B cell (primary cell): ENCODE data around the gene BRME1. TPM values are rescaled to one million over a fixed set of nuclear protein-coding genes. Genes with fewer than 3 reads are reported as not detected.

Experiments
- ATAC-seq: fragments of 200-7000 bp; cut with Tn5 transposase; one replicate; pipeline ENCODE4 v1.10.0; 2021; ENCODE audit warnings: low read depth, mild to moderate bottlenecking, moderate number of reproducible peaks, moderate library complexity
- CTCF ChIA-PET: fragments of 350-600 bp; sonication (Branson Sonifier 250); formaldehyde crosslinking; loops from one replicate; lab custom pipeline; 2021; ENCODE audit warnings: antibody characterized with exemption, inconsistent platforms; lab: Charles Lee
- POLR2A ChIA-PET: fragments of 350-600 bp; sonication (Branson Sonifier 250); formaldehyde crosslinking; loops from one replicate; lab custom pipeline; 2021; ENCODE audit warnings: antibody characterized with exemption; lab: Charles Lee
- DNase-seq: peaks from one replicate; pipeline ENCODE4 v3.0.0; 2013
- H2AFZ ChIP-seq: 2 replicates; pipeline ENCODE4 v1.6.1; 2012; ENCODE audit warnings: mild to moderate bottlenecking, low read depth, low read length; ENCODE audit not compliant: insufficient read depth, poor library complexity, severe bottlenecking
- H3K27ac ChIP-seq, 2 donors: 1 replicate in 1 of 2; 2 replicates in 1 of 2; pipeline ENCODE4 v1.5.1; 2012 to 2013; ENCODE audit warnings: low read length in 2 of 2, mild to moderate bottlenecking in 2 of 2, moderate library complexity in 1 of 2
- H3K27me3 ChIP-seq, 4 experiments: fragments of 200-600 bp in 1 of 4; sonication (generic) in 1 of 4; replicated peaks in 1 of 4; 1 replicate in 2 of 4; 2 replicates in 2 of 4; pipeline versions ENCODE4 v1.6.1 to v1.7.0; 2013 to 2016; ENCODE audit warnings: low read length in 3 of 4, mild to moderate bottlenecking in 2 of 4, mixed read lengths in 1 of 4, moderate library complexity in 1 of 4; ENCODE audit not compliant: insufficient read depth in 4 of 4, control insufficient read depth in 3 of 4; ENCODE audit errors: control extremely low read depth in 1 of 4
- H3K36me3 ChIP-seq, 2 experiments: replicated peaks in 1 of 2; 1 replicate in 1 of 2; 2 replicates in 1 of 2; pipeline versions ENCODE4 v1.6.1 to v1.7.1; 2013; ENCODE audit warnings: low read length in 1 of 2; ENCODE audit not compliant: insufficient read depth in 2 of 2, control insufficient read depth in 1 of 2; ENCODE audit errors: control extremely low read depth in 1 of 2, extremely low read depth in 1 of 2
- H3K4me1 ChIP-seq, 2 donors: fragments of 200-600 bp in 1 of 2; sonication (generic) in 1 of 2; 1 replicate in 1 of 2; 2 replicates in 1 of 2; pipeline versions ENCODE4 v1.5.1 to v1.6.1; 2013 to 2017; ENCODE audit warnings: low read length in 2 of 2; ENCODE audit not compliant: control insufficient read depth in 2 of 2, insufficient read depth in 2 of 2
- H3K4me2 ChIP-seq: replicated peaks from 2 replicates; pipeline ENCODE3; 2012; ENCODE audit warnings: mild to moderate bottlenecking, low read depth, low read length; ENCODE audit not compliant: poor library complexity, severe bottlenecking
- H3K4me3 ChIP-seq, 5 experiments: fragments of 200-600 bp in 1 of 5; sonication (generic) in 1 of 5; 1 replicate in 3 of 5; 2 replicates in 2 of 5; pipeline versions ENCODE4 v1.5.1 to v1.7.0; 2011 to 2016; ENCODE audit warnings: low read length in 4 of 5, mild to moderate bottlenecking in 4 of 5, low read depth in 2 of 5, control low read depth in 1 of 5, moderate library complexity in 1 of 5; ENCODE audit not compliant: insufficient read depth in 1 of 5; ENCODE audit errors: control extremely low read depth in 1 of 5, extremely low read depth in 1 of 5
- H3K79me2 ChIP-seq: fragments of 200-600 bp; sonication (generic); one replicate; pipeline ENCODE4 v1.6.0; 2016; ENCODE audit warnings: low read length; ENCODE audit not compliant: control insufficient read depth, insufficient read depth
- H3K9ac ChIP-seq: fragments of 200-600 bp; sonication (generic); 2 replicates; pipeline ENCODE4 v1.6.1; 2017; ENCODE audit warnings: mild to moderate bottlenecking, low read length, moderate library complexity
- H3K9me3 ChIP-seq, 3 donors: one replicate each; pipeline versions ENCODE4 v1.6.1 to v1.7.1; 2013; ENCODE audit warnings: low read length in 2 of 3; ENCODE audit not compliant: control insufficient read depth in 2 of 3, insufficient read depth in 1 of 3; ENCODE audit errors: control extremely low read depth in 1 of 3
- H4K20me1 ChIP-seq: 2 replicates; pipeline ENCODE4 v1.6.0; 2012; ENCODE audit warnings: mild to moderate bottlenecking, low read length; ENCODE audit not compliant: insufficient read depth, control insufficient read depth, poor library complexity, severe bottlenecking
- H3K27ac Mint-ChIP-seq: one replicate; pipeline ENCODE4 v1.8.0; 2021; ENCODE audit warnings: mixed read lengths
- H3K27me3 Mint-ChIP-seq: one replicate; pipeline ENCODE4 v1.8.0; 2021; ENCODE audit warnings: mixed read lengths
- H3K4me1 Mint-ChIP-seq: one replicate; pipeline ENCODE4 v1.8.0; 2021; ENCODE audit warnings: mixed read lengths
- H3K4me3 Mint-ChIP-seq: one replicate; pipeline ENCODE4 v1.8.0; 2021; ENCODE audit warnings: mixed read lengths
- H3K9me3 Mint-ChIP-seq: one replicate; pipeline ENCODE4 v1.8.0; 2022; ENCODE audit warnings: mixed read lengths; ENCODE audit not compliant: insufficient read depth
- CTCF ChIP-seq: fragments of 200-600 bp; IDR thresholded peaks from one replicate; pipeline ENCODE4 v1.8.0; 2022; ENCODE audit warnings: antibody characterized with exemption, mild to moderate bottlenecking
- EZH2 ChIP-seq: IDR thresholded peaks from 2 replicates; pipeline ENCODE4 v1.6.1; 2012; ENCODE audit warnings: borderline replicate concordance, low read depth, mild to moderate bottlenecking, moderate library complexity, low read length; ENCODE audit not compliant: insufficient read depth, poor library complexity, severe bottlenecking
- WGBS: methylation state at CpG from one replicate; pipeline ENCODE4 v1.1.5; 2013; ENCODE audit warnings: missing lambda C conversion rate; ENCODE audit not compliant: insufficient coverage; 5-methylcytosine and 5-hydroxymethylcytosine counted together
- intact Hi-C: fragments of 100-400 bp; cut with micrococcal nuclease; formaldehyde crosslinking; loops from one replicate; pipeline ENCODE4 v1.10.0; 2022
- polyA plus RNA-seq: library from polyadenylated mRNA; depleted of rRNA; stranded (reverse); fragments of >200 nt; gene quantifications from 2 replicates; pipeline ENCODE4 v1.2.3, GENCODE V29; 2012
- total RNA-seq, 2 donors: library from RNA; stranded (reverse); fragments of 120-200 nt in 1 of 2; gene quantifications; 1 replicate in 1 of 2; 2 replicates in 1 of 2; pipeline versions ENCODE4 v1.2.3 to v1.2.4, GENCODE V29; 2013 to 2022

BRME1 gene
- total and polyA plus RNA-seq, 2 donors (not counting 1 experiment from before 2014, with no cell fraction given): 1.8 to 2.4 TPM

- H3K27ac ChIP-seq: no peak overlapping the region
- no peaks in the 10 kb centered on the region for H3K9me3 ChIP-seq
- CTCF ChIA-PET: no interaction called here
- no peaks in the 10 kb centered on the region for H3K27me3 Mint-ChIP-seq
- WGBS: 100% methylated on average over 2 of the region's 5 CpGs
- DNase-seq (no peak), ATAC-seq (no peak)
- no peaks in the 10 kb centered on the region for H3K4me1 ChIP-seq
- H3K27ac Mint-ChIP-seq: no peak overlapping the region
- POLR2A ChIA-PET: no interaction called here
- H3K4me3 ChIP-seq: no peak overlapping the region
- no peaks in the 10 kb centered on the region for H3K27me3 ChIP-seq
- H3K79me2 ChIP-seq: no peaks in the 10 kb centered on the region
- H3K4me3 Mint-ChIP-seq: no peak overlapping the region
- no peaks in the 10 kb centered on the region for H3K4me1 Mint-ChIP-seq
- intact Hi-C loops: no loop called here
- H3K9ac ChIP-seq: no peak overlapping the region
- no peaks in the 10 kb centered on the region for H3K36me3 ChIP-seq
- no peak overlapping the region for H3K4me2 ChIP-seq
- no peaks in the 10 kb centered on the region for H4K20me1 ChIP-seq
- no peak overlapping the region for H2AFZ ChIP-seq
- TF ChIP-seq EZH2: no peak
- H3K9me3 Mint-ChIP-seq: no peaks in the 10 kb centered on the region
These were observed 11.4 kb downstream of the BRME1 start for GRCh38 chr19:13894552-13894951.

- no peaks in the 10 kb centered on the region for H3K27me3 ChIP-seq
- H3K36me3 ChIP-seq: no peaks in the 10 kb centered on the region
- Mint-ChIP-seq H3K9me3 (no peaks in the 10 kb centered on the region), H3K4me1 (no peaks in the 10 kb centered on the region), H3K4me3 (no peak overlapping the region), H3K27ac (no peak overlapping the region), H3K27me3 (no peaks in the 10 kb centered on the region)
- ATAC-seq (no peak), DNase-seq (no peak)
- H2AFZ ChIP-seq: no peak overlapping the region
- H3K4me1 ChIP-seq: no peaks in the 10 kb centered on the region
- TF ChIP-seq EZH2 (no peak), CTCF (no peak)
- intact Hi-C loops: no loop called here
- no peak overlapping the region for H3K4me3 ChIP-seq
- CTCF ChIA-PET: no interaction called here
- POLR2A ChIA-PET: no interaction called here
- WGBS: 85% methylated on average over 7 of the region's 9 CpGs
- no peaks in the 10 kb centered on the region for H3K9me3 ChIP-seq
- H4K20me1 ChIP-seq: no peaks in the 10 kb centered on the region
- H3K79me2 ChIP-seq: no peaks in the 10 kb centered on the region
- H3K4me2 ChIP-seq: no peak overlapping the region
- no peak overlapping the region for H3K27ac ChIP-seq
- H3K9ac ChIP-seq: no peak overlapping the region
These were observed 13.0 kb downstream of the BRME1 start for GRCh38 chr19:13892870-13893269.
